ENCODE data around the gene HDAC4. TPM values are rescaled to one million over a fixed set of nuclear protein-coding genes. Genes with fewer than 3 reads are reported as not detected.
A peak's percentile ranks its signal among the peaks of the same experiment; 100 is the strongest.

The HDAC4 gene
- polyA plus RNA-seq, 1 donor (not counting 4 experiments of a cell fraction or from before 2014, with no cell fraction given) = 2.9 TPM

- Histone ChIP-seq H3K36me3 (ENCODE audit: control insufficient read depth in 2 of 2, extremely low read depth in 1 of 2, insufficient read depth in 2 of 2, low read length in 2 of 2) (peaks cover 0 to 2% of the 10 kb centered on the region in 2 experiments), H3K27ac (ENCODE audit: control insufficient read depth, insufficient read depth, low read length) (no peak overlapping the region), H4K20me1 (ENCODE audit: control insufficient read depth, extremely low read depth, insufficient read depth, low read length) (no peaks in the 10 kb centered on the region), H3K9me1 (ENCODE audit: control insufficient read depth, extremely low read depth, insufficient read depth, low read length) (no peaks in the 10 kb centered on the region), H3K9ac (ENCODE audit: control insufficient read depth, extremely low read depth, insufficient read depth, low read length) (no peak overlapping the region), H3K27me3 (ENCODE audit: control insufficient read depth, extremely low read depth, insufficient read depth, low read length) (no peaks in the 10 kb centered on the region), H2AFZ (ENCODE audit: control insufficient read depth, low read length) (no peak overlapping the region), H3K9me3 (ENCODE audit: control insufficient read depth, low read depth, low read length) (no peaks in the 10 kb centered on the region), H3K4me3 (ENCODE audit: control insufficient read depth in 2 of 3, extremely low read depth in 1 of 3, insufficient read depth in 2 of 3, low read depth in 1 of 3, low read length in 3 of 3) (no peak overlapping the region), H3K4me2 (ENCODE audit: control insufficient read depth, extremely low read depth, insufficient read depth, low read depth, low read length) (no peak overlapping the region), H3K4me1 (ENCODE audit: control insufficient read depth, extremely low read depth, insufficient read depth, low read length) (peaks cover 10% of the 10 kb centered on the region), H3K79me2 (ENCODE audit: control insufficient read depth, insufficient read depth, low read length) (no peaks in the 10 kb centered on the region)
- FAIRE-seq = no peak
- dilution Hi-C loops (cut with MboI; ENCODE audit: extremely low pct_ligation_motif_present, low sequenced_read_pairs) = no loop called here
- TF ChIP-seq, protein P1, sequence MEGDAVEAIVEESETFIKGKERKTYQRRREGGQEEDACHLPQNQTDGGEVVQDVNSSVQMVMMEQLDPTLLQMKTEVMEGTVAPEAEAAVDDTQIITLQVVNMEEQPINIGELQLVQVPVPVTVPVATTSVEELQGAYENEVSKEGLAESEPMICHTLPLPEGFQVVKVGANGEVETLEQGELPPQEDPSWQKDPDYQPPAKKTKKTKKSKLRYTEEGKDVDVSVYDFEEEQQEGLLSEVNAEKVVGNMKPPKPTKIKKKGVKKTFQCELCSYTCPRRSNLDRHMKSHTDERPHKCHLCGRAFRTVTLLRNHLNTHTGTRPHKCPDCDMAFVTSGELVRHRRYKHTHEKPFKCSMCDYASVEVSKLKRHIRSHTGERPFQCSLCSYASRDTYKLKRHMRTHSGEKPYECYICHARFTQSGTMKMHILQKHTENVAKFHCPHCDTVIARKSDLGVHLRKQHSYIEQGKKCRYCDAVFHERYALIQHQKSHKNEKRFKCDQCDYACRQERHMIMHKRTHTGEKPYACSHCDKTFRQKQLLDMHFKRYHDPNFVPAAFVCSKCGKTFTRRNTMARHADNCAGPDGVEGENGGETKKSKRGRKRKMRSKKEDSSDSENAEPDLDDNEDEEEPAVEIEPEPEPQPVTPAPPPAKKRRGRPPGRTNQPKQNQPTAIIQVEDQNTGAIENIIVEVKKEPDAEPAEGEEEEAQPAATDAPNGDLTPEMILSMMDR (optimal IDR thresholded peaks at IDR 0.05 in 1 of 3, IDR thresholded peaks at IDR 0.05 in 1 of 3, conservative IDR thresholded peaks at IDR 0.05 in 1 of 3; ENCODE audit: extremely low read depth in 1 of 3, insufficient read depth in 2 of 3, low read length in 3 of 3) = no peak
- no peak for TF ChIP-seq EZH2 (IDR thresholded peaks at IDR 0.05; ENCODE audit: low read length)
- no peak for DNase-seq (ENCODE audit: low read depth, low spot score)
These were observed 90.3 kb downstream of the HDAC4 start for GRCh38 chr2:239310401-239311061.

DNA sequence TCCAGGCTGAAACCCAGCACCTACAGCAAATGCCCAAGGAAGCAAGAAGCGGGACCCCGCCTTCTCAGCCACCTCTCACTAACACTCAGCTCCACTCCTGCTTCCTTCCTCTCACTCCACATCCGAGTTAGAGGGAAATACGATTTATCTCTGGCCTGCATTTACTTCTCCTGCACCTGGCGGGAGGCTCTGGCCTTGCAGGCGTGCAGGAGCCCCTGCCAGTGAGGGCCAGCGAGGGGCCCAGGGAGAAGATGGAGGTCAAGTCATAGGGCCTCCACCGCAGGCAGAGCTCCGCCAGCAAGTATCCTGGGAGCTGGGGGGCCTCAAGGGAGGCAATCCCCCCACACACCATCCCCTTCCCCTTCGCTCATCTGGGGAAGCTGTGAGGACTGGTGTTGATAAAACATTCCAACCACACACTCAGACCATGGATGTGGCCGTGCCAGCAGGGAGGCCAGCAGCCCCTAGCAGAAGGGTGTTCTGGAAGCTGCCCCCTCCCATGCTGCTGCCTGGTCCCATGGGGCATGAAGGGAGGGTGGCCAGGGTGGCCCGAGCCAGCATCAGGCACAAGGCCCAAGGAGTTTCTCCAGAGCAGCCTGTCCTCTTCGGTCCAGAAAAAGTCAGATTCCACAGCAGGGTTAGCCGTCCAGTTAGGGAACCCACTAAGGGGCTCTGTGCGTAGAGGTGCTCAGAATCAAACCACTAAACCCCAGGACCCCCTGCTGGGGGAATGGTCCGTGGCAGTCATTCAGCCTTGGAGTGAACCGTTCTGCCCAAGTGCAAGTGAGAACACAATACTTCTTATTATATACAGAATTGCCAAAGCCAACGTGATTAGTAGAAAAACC is 91.2 kb downstream of the HDAC4 start:
- Histone ChIP-seq H3K4me3 (ENCODE audit: control insufficient read depth in 2 of 3, extremely low read depth in 1 of 3, insufficient read depth in 2 of 3, low read depth in 1 of 3, low read length in 3 of 3) (peak overlapping the region in 1 of 3 experiments; percentile 34), H3K27ac (ENCODE audit: control insufficient read depth, insufficient read depth, low read length) (no peak overlapping the region), H3K36me3 (ENCODE audit: control insufficient read depth in 2 of 2, extremely low read depth in 1 of 2, insufficient read depth in 2 of 2, low read length in 2 of 2) (peaks cover 0 to 2% of the 10 kb centered on the region in 2 experiments), H3K9me3 (ENCODE audit: control insufficient read depth, low read depth, low read length) (no peaks in the 10 kb centered on the region), H3K79me2 (ENCODE audit: control insufficient read depth, insufficient read depth, low read length) (no peaks in the 10 kb centered on the region), H3K4me1 (ENCODE audit: control insufficient read depth, extremely low read depth, insufficient read depth, low read length) (peaks cover 10% of the 10 kb centered on the region), H3K4me2 (ENCODE audit: control insufficient read depth, extremely low read depth, insufficient read depth, low read depth, low read length) (peak overlapping the region; percentile 67), H4K20me1 (ENCODE audit: control insufficient read depth, extremely low read depth, insufficient read depth, low read length) (no peaks in the 10 kb centered on the region), H2AFZ (ENCODE audit: control insufficient read depth, low read length) (peak overlapping the region; percentile 44), H3K9me1 (ENCODE audit: control insufficient read depth, extremely low read depth, insufficient read depth, low read length) (no peaks in the 10 kb centered on the region), H3K9ac (ENCODE audit: control insufficient read depth, extremely low read depth, insufficient read depth, low read length) (no peak overlapping the region), H3K27me3 (ENCODE audit: control insufficient read depth, extremely low read depth, insufficient read depth, low read length) (no peaks in the 10 kb centered on the region)
- FAIRE-seq = no peak
- TF ChIP-seq, protein P1 (optimal IDR thresholded peaks at IDR 0.05 in 1 of 3, IDR thresholded peaks at IDR 0.05 in 1 of 3, conservative IDR thresholded peaks at IDR 0.05 in 1 of 3; ENCODE audit: extremely low read depth in 1 of 3, insufficient read depth in 2 of 3, low read length in 3 of 3) = no peak
- TF ChIP-seq EZH2 (IDR thresholded peaks at IDR 0.05; ENCODE audit: low read length) = no peak
- dilution Hi-C loops (cut with MboI; ENCODE audit: extremely low pct_ligation_motif_present, low sequenced_read_pairs) = no loop called here
- DNase-seq (ENCODE audit: low read depth, low spot score) = no peak
